C1 segment of cervical spinal cord (tissue), 14 donors: ENCODE data around the gene CNPY4.

Source experiments
- DNase-seq, 14 donors: peaks; one replicate each; lab custom pipeline; 2025; lab: John Stamatoyannopoulos, UW

CNPY4 gene

DNA sequence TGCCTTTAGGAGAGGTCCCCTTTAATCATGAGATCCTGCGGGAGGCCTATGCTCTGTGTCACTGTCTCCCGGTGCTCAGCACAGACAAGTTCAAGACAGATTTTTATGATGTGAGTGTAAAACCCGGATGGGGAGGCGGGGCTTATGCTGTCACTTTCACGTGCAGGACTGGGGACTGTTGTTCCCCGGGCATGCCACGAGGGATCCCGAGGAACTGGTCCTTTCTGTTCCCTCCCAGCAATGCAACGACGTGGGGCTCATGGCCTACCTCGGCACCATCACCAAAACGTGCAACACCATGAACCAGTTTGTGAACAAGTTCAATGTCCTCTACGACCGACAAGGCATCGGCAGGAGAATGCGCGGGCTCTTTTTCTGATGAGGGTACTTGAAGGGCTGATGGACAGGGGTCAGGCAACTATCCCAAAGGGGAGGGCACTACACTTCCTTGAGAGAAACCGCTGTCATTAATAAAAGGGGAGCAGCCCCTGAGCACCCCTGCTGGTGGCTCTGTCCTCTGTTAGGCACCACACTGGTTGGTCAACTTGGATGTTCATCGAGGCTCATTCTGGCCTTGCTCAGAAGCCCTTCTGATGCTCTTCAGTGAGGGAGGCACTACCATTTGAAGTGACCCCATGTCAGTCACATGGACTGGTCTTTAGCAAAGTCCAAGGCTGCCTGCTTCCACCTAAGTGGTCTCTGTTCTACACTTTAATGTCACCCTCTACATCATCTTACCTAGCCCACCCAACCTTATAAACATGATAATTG is 27.8 kb upstream of the CNPY4 start:
- DNase-seq: no peak

DNA sequence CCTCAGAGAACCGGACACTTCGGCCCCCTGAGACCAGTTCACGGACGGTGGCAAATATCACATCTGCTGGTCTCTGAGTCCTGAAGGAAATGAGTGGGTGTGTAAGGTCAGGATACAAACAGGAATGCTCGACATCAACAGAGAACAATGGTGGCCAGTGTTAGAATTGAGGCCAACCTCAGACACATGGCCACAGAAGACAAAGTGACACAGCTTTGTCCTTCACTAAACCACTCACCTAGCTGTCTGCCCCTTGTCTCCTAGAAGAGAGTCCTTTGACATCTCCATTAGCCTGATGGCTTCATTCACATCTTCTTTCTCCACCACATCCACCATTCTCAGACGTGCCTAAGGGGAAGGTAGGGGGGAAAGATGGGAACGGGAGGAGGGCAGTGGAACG is 26.4 kb upstream of the CNPY4 start:
- peak in 1 of 14 donors; percentile 5 for DNase-seq

DNA sequence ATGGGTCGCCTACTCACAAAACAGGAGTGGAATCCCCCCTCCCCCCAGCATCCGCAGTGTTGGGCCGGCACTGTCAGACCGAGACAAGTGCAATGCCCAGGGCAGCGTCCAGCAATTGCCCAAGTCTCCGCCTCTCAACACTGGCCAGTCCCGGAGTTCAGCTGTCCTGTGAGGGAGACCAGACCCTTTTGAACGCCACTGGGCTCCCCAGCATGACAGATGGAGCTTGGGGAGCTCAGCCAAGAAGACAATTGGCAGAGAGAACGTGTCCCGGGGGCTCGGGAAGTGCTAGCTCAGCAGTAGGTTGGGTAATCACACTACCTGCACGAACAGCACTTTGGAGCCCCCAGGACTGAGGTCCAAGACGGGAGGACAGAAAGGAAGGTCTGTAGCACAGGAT is 25.9 kb upstream of the CNPY4 start:
- peak in 1 of 14 donors; percentile 41 for DNase-seq

DNA sequence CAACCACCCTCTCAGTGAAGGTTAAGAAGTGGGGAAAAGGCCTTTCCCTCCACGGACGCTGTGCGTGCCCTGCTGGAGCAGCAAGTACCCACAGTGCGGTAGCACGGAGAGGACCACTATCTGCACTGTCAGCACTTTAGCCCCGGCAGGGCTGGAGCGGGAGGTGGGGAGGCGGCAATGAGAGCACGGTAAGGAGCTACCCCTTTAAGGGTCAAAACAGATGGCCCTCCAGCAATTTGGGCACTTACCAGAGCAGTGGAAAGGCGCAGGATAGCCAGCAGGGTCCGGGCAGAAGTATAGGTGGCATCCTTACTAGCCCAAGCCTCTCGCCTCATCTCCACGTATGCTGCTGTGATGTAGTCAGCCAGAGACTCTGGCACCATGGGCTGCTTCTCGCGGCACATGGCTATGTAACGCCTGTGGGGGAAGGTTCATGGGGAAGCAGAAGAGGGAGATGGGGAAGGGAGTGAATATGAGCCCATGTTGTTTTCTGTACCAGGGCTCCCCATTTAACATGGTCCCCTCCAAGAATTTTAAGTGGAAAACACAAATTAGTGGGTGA is 25.4 kb upstream of the CNPY4 start:
- peak in 1 of 14 donors; percentile 41 for DNase-seq

DNA sequence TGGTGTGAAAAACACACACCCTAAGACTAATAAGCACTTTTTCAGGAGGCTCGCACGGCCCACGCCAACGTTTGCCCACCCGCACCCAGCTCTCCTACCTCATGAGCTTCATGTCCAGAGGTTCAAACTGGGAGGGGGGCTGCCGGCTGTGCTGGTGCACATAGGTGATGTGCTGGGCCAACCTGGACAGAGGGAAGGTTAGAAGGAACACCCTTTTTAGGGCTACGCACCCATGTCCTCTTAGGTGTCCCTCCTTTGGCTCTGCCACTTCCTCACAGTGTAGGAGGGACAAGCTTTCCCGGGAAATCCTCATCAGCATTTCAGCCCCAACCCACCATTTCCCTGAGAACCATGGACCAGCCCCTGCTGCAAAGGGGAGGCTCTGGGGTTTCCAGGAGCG is 24.1 kb upstream of the CNPY4 start:
- DNase-seq: no peak

DNA sequence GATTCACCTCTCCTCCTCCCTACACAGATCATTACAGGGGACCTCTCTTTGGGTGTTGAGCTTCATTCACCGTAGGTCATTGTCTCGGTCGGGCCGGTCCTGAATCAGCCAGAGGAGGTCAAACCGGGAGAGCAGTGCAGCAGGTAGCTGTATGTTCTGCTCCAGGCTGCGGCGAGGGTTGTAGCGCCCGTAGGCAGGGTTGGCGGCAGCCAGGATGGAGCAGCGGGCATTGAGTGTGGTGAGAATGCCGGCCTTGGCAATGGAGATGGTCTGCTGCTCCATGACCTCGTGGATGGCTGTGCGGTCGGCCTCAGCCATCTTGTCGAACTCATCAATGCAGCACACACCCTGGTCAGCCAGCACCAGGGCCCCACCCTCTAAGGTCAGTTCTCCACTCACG is 23.7 kb upstream of the CNPY4 start:
- no peak for DNase-seq

DNA sequence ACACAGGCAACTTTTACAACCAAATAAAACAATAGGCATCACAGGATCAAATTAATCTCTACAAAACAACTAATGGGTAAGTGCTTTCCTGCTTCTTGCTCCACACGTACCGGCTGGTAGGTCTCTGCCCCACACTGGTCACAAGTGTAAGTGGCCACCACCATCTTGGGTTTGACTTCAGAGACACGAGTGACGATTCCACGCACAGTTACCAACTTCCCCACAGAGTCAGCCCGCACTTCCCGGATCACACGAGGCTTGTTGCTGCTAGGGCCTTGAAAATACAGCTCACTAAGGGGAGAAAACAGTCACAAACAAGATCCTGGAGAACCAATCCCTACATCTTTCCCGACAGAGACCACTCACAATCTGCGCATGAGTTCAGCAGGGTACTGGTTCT is 20.5 kb upstream of the CNPY4 start:
- DNase-seq: no peak

DNA sequence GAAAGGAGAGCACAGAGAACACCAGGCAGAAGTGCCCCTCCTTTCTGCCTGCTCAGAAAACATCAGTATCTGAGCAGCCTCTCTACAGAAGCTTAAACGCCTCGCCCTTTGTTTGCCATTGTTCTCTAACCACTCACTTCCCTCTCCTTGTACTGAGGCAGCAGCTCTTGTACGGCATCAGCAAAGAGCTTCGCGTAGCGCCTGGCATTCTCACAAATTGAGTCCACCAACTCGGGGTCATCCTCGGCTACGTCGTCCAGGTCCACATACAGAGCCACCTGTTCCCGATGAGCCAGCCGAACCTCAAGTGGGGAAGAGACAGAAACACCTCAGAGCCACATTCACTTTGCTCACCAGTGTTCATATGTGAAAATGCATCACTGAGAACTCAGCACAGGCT is 20.0 kb upstream of the CNPY4 start:
- no peak for DNase-seq

DNA sequence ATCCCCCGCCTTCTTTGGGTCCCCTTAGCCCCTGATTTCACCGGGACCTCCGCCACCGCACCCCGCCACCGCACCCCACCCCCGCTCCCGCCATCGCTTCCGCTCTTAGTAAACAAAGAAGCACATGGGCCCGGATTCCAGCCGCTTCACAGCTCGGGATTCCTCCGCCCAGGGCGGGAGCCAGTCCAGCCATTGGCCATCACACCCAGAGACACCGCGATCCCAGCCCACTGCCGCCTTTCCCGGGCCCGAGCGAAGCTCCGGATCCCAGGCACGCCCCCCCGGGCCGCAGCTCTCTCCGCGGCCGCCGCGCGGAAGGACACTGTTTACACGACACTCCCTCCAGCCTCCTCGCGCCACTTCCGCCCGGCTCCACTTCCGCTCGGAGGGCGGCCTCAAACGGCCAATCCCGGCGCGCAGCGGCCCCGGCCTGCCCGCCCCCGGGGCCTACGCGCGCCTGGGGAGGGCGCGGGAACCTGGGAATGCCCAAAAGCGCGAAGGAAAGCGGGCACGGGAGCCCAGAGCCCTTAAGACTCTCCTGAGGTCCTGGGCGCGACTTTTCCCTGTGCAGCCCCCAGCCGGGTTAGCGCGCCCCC is 18.9 kb upstream of the CNPY4 start:
- DNase-seq: peak; percentile 70 to 94 (median 86)

DNA sequence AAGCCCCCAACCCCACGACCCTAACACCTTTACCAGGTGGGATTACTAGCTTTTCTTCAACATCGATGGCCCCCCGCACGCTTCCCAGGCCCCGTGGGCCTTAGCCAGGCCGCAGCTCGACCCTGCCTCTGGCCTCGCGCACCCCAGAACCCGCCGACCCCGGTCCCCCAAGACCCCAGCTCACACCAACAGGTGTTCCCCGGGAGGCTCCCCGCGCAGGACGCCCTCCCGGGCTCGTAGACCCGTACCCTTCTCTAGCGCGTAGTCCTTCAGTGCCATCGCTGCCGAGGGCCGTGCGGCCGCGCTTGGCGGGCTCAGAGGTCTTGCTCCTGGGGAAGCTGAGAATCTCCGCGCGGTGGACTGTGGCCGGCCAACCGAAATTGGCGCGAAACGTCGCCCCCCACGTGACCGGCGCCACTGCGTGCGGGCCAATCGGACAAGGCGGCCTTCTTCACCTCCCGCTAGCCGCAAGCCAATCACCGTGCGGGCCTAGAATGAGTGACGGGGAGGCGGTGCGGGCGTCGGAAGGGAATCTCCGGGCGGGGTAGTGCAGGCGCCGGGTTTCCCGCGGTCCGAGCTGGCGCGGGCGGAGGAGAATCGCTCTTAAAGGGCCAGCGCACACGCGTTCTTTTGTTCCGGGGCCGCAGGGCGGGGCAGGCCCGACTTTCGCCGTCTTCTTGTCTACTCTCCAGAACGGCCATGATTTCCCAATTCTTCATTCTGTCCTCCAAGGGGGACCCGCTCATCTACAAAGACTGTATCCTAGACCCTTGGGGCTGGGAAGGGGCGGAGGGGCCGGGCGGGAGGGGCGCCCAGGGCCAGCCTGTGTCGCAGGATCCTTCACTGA is 18.2 kb upstream of the CNPY4 start, which contains the start of the genes AP4M1 and MCM7:
Gene AP4M1, plus strand, starts transcription at position 628 of the 847 bp plus-strand sequence. Its CDS starts 72 bp downstream, at position 700.
Gene MCM7, minus strand, starts transcription at position 382 of the 847 bp plus-strand sequence. Its CDS starts 103 bp downstream, at position 279.
- DNase-seq: peak; percentile 84 to 99 (median 98)

DNA sequence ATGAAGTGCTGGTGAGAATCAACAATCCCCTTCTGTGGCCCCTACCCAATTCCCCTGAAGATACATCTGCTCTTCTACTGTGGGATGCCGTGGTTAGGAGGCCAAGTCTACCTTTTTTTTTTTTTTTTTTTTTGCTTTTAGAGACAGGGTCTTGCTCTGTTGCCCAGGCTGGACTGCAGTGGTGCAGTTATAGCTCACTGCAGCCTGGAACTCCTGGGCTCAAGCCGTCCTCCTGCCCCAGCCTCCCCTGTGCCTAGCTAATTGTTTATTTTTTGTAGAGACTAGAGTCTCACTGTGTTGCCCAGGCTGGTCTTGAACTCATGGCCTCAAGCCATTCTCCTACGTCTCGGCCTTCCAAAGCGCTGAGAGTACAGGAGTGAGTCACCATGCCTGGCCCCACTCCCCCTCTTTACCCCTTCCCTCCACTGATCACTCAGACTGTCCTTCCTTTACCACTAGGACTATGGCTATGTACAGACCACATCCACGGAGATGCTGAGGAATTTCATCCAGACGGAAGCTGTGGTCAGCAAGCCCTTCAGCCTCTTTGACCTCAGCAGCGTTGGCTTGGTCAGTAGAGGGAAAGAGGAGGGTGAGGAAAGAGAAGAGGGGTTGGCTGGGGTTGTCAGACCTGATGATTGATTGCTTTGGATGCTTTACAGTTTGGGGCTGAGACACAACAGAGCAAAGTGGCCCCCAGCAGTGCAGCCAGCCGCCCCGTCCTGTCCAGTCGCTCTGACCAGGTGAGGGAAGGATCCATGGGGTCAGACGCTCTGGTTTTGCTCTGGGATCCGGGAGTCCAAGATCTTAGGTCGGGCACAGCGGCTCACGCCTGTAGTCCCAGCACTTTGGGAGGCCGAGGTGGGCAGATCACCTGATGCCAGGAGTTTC is 16.2 kb upstream of the CNPY4 start:
- DNase-seq: no peak

DNA sequence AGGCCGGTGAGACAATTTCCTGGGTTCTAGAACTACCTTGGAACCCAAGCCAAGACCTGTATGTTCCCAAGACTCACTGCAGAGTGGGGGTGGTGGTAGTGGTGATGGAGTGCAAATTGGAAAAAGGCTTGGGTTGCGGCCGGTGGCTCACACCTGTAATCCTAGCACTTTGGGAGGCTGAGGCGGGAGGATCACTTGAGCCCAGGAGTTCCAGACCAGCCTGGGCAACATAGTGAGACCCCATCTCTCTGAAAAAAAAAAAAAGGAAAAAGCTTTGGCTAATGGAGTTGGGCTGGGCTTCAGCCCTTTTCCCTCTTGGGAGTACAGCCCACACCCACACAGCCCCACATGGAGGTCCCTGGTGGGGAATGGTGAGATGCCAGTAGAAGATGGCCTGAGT is 13.9 kb upstream of the CNPY4 start:
- no peak for DNase-seq

DNA sequence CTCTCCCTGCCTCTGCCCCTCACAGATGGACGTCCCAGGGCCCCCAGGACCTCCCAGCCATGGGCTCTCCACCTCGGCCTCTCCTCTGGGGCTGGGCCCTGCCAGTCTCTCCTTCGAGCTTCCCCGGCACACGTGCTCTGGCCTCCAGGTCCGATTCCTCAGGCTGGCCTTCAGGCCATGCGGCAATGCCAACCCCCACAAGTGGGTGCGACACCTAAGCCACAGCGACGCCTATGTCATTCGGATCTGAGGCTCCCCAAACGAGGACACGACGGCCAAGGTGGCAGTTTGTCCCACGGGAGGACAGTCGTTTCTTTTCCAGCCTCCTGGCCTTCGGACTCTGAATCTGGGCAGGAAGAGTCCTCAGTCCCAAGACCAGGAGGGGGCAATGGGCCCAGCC is 12.8 kb upstream of the CNPY4 start:
- DNase-seq: no peak

DNA sequence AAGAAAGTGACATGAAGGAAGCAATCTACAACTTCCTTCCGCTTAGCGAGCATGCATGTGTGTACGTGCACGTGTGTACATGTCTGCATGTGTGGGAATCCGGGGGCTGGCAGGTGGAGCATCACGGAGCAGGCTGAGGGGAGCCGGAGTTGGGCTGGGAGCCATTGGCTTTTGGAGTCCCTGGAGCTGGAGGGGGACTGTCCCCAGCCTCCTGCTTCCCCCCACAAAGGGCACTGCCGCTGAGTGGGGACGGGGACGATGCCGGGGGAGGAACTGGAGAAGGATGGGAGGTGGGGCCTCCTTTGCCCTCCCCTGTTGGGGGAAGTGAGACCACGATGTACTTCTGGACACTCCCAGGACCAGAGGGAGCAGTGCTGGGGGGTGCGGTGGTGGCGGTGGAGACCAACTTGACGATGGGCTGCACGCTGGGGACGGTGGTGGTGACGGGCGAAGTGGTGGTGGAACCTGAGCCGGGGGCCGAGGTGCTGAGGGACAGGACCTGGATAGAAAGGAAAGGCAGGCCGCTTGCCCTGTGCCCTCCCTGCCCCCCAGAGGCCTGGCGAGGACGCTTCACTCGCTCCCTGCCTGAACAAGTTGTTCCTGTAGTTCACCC is 12.2 kb upstream of the CNPY4 start:
- DNase-seq: peak in 4 of 14 donors; percentile 5 to 44 (median 12)

DNA sequence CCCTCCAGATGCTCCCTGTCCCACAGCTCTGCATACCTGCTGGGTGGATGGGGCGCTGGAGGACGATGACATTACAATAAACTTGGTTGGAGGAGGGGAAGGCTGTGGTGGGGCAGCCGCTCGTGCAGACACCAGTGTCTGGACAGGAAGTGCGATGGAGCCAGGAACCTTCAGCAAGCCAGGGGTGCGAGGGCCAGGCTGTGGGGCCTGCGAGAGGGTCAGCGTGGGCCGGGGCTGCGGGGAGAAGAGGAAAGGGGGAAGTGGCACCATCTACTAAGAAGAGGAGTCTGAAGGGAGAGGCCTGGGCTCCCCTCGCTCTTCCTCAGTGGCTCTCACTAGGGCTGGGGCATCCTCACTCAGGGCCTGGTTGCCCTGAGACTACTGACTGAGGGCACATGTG is 11.5 kb upstream of the CNPY4 start:
- peak in 1 of 14 donors; percentile 34 for DNase-seq

DNA sequence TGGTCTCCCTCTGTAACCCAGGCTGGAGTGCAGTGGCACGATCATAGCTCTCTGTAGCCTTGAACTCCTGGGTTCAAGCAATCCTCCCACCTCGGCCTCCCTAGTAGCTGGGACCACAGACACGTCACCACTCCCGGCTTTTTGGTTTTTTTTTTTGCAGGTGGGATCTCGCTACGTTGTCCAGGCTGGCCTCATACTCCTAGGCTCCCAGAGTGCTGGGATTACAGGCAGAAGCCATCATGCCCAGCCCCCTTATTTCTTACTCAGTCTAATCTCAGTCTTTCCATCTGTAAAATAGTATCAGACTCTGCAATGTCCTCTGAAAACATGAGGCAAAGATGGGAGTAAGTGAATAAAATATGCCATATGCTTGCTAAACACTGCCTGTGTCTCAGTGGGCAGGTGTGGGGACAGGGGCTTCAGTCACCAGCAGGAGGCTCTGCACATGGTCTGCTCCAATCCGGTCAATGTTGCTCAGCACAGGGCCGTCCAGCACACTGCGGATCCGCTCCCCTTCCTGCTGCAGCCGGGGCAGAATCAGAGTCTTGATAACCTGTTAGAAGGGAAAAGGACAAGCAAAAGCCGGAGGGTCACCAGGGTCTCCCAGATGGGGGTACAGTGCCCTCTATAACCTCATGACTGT is 9.8 kb upstream of the CNPY4 start:
- no peak for DNase-seq

DNA sequence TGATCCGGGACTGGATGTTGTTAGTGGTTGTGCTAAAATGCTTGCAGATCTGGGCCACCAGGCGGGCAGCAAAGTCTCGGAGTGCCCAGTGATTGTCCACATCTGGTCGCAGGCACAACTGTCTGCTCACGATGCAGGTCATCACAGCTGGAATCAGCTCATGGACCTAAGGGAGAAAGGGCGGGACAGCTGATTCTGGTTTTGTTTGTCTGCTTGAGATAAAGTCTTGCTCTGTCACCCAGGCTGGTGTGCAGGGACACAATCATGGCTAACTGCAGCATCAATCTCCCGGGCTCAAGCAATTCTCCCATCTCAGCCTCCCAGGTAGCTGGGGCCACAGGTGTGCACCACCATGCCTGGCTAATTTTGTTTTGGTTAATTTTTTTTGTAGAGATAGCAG is 8.3 kb upstream of the CNPY4 start:
- DNase-seq: no peak

DNA sequence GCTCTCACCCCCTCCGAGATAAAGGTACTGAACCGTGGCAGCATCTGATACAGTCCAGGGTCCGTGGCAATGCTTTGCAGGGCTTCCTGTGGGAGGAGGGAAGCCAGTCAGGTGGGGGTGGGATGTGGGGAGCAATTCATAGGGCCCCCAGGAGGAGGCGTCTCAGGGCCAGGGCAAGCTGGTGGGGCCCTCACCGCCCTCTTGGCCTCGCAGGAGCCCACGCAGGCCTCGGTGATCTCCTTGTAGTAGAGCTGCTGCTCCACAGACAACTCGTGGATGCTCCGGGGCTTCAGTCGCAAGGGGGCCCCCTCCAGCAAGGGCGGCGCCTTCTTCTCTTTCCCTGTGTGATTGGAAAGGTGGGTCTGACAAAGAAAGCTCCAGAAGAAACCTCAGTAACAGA is 7.5 kb upstream of the CNPY4 start:
- DNase-seq: no peak

DNA sequence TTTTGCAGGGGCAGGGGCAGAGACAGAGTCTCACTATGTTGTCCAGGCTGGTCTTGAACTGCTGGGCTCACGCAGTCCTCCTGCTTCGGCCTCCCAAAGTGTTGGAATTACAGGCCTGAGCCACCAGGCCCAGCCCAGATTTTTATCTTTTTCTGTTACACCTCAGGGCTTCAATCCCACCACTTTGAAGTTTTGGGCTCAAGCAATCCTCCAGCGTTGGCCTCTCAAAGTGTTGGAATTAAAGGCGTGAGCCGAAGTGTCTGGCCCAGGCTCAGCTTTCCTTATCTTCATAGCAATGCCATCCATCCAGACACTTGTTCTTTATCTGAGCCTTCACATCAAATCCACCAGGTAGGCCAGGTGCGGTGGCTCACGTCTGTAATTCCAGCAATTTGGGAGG is 4.4 kb upstream of the CNPY4 start:
- no peak for DNase-seq
